Measurements from ENCODE around the gene ATXN1.

Gene ATXN1

DNA sequence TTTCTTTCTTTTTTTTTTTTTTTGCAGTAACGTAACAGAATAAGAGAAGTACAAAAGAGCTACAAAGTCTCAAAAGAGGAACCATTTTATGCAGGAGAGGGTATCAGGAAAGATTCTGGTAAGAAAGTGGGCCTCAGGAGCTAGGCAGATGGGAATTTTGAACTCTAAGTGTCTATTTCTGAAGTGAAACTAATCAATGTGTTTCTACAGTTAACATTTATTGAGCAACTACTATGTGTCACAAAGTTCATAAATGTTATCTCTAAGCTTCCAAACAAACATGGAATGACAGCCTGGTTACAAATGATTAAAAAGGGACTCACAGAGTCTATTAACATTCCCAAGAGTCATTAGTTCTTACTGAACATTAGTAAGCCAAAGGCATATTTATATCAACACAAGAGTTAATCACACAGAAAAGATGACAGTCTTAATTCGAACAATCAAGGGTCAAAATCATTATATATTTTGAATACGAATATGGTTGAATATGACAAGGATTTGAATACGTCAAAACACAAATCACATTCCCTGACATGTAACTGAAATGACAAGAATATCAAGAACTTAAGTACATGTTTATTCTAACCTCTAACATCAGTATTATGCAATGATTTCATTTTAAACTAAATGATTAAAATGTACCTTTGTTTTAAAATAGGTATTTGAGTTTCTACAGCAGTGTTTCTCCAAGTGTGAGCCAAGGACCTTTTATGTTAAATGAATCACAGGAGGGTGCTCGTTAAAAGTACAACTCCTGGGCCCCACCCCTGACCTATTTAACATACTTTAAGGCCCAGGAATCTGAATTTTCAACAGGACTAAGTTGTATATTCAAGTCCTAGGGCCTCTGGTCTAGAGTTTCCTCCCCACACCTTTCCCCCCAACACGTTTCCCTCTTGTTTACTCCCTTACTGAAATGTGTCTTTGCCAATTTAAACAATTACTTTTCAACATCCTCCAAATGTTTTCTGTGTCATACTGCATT lies 89.7 kb downstream of the ATXN1 start:
- Histone ChIP-seq H4K8ac (ENCODE audit: low read depth, low read length) (no peak overlapping the region), H2AK5ac (ENCODE audit: low read length) (no peak overlapping the region), H3K4me3 (ENCODE audit: low read length) (no peak overlapping the region), H3K4me1 (ENCODE audit: control insufficient read depth, low read depth, low read length) (peaks cover 2% of the 10 kb centered on the region), H3K27me3 (ENCODE audit: insufficient read depth, low read length, poor library complexity) (no peaks in the 10 kb centered on the region), H3K79me2 (ENCODE audit: control insufficient read depth, insufficient read depth, low read length) (no peaks in the 10 kb centered on the region), H3K79me1 (ENCODE audit: low read length) (no peaks in the 10 kb centered on the region), H3K4ac (ENCODE audit: low read depth, low read length) (no peak overlapping the region), H3K18ac (ENCODE audit: low read length) (no peak overlapping the region), H3K9ac (ENCODE audit: low read length) (no peak overlapping the region), H4K5ac (ENCODE audit: low read length) (no peak overlapping the region), H3K4me2 (ENCODE audit: low read length) (no peak overlapping the region), H3K27ac (ENCODE audit: low read depth, low read length) (no peak overlapping the region), H2BK5ac (ENCODE audit: low read length) (no peak overlapping the region), H3K36me3 (ENCODE audit: control insufficient read depth, insufficient read depth, low read length) (no peaks in the 10 kb centered on the region), H3K56ac (ENCODE audit: low read length) (no peak overlapping the region), H3K23ac (ENCODE audit: low read length) (no peak overlapping the region), H2BK120ac (ENCODE audit: low read depth, low read length) (no peak overlapping the region), H2BK15ac (replicated peaks; ENCODE audit: low read depth) (no peak overlapping the region)
- WGBS (ENCODE audit: extremely low coverage, insufficient coverage, low lambda C conversion rate): no CpG with 5 or more reads among the region's 6 CpGs
- peak; percentile 28 for DNase-seq

DNA sequence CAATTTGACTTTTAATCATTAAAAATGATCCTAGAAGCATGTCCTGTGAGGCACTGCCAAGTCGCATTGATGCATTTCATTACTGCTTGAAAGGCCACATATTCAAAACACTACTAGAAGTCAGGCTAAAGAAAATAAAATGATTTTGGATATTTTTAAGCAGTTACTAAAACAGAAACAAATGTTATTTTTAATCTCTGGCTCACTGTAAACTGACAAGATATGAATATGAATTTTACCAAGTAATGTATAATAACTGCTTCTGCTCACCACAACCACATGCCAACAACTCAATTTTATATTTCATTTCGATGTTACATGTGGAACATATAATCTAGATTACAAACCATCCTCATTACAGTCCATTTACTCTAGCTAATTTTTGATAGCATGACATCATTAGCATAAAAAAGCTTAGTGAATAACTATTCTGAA lies 90.6 kb downstream of the ATXN1 start:
- 100% methylated on average over 1 of the region's 2 CpGs for WGBS (ENCODE audit: extremely low coverage, insufficient coverage, low lambda C conversion rate)
- H3K27me3 ChIP-seq (ENCODE audit: insufficient read depth, low read length, poor library complexity): no peaks in the 10 kb centered on the region
- H3K23ac ChIP-seq (ENCODE audit: low read length): no peak overlapping the region
- H3K4me3 ChIP-seq (ENCODE audit: low read length): no peak overlapping the region
- H4K5ac ChIP-seq (ENCODE audit: low read length): no peak overlapping the region
- no peak overlapping the region for H3K4ac ChIP-seq (ENCODE audit: low read depth, low read length)
- H3K27ac ChIP-seq (ENCODE audit: low read depth, low read length): no peak overlapping the region
- H3K36me3 ChIP-seq (ENCODE audit: control insufficient read depth, insufficient read depth, low read length): no peaks in the 10 kb centered on the region
- no peak overlapping the region for H2BK15ac ChIP-seq (replicated peaks; ENCODE audit: low read depth)
- H3K56ac ChIP-seq (ENCODE audit: low read length): no peak overlapping the region
- H3K4me2 ChIP-seq (ENCODE audit: low read length): no peak overlapping the region
- H3K79me2 ChIP-seq (ENCODE audit: control insufficient read depth, insufficient read depth, low read length): no peaks in the 10 kb centered on the region
- no peaks in the 10 kb centered on the region for H3K79me1 ChIP-seq (ENCODE audit: low read length)
- DNase-seq: no peak
- H2BK120ac ChIP-seq (ENCODE audit: low read depth, low read length): no peak overlapping the region
- H3K9ac ChIP-seq (ENCODE audit: low read length): no peak overlapping the region
- no peak overlapping the region for H2AK5ac ChIP-seq (ENCODE audit: low read length)
- no peak overlapping the region for H3K18ac ChIP-seq (ENCODE audit: low read length)
- no peak overlapping the region for H4K8ac ChIP-seq (ENCODE audit: low read depth, low read length)
- peaks cover 2% of the 10 kb centered on the region for H3K4me1 ChIP-seq (ENCODE audit: control insufficient read depth, low read depth, low read length)
- no peak overlapping the region for H2BK5ac ChIP-seq (ENCODE audit: low read length)

DNA sequence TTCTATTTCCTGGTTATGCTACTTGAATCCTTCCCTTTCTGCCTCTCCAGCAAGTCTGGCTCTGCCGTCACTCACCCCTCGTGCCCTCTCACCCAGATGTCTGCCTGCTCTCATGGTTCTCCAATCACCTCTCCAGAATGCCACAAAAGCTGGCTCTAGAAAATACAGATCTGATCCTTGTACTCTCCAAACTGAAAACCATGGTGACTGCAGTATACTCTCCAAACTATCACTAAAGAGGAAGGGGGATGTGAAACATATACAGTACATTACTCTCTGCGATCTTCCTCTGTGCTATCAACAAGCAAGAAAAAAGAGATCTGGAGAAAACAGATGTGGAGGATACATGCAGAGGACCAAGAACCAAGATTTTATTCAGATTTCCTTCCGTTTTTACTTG lies 91.1 kb downstream of the ATXN1 start:
- Histone ChIP-seq H3K18ac (ENCODE audit: low read length) (no peak overlapping the region), H4K8ac (ENCODE audit: low read depth, low read length) (no peak overlapping the region), H3K4me2 (ENCODE audit: low read length) (no peak overlapping the region), H2AK5ac (ENCODE audit: low read length) (no peak overlapping the region), H3K79me2 (ENCODE audit: control insufficient read depth, insufficient read depth, low read length) (no peaks in the 10 kb centered on the region), H4K5ac (ENCODE audit: low read length) (no peak overlapping the region), H2BK5ac (ENCODE audit: low read length) (no peak overlapping the region), H3K36me3 (ENCODE audit: control insufficient read depth, insufficient read depth, low read length) (no peaks in the 10 kb centered on the region), H3K4me1 (ENCODE audit: control insufficient read depth, low read depth, low read length) (peaks cover 2% of the 10 kb centered on the region), H3K4me3 (ENCODE audit: low read length) (no peak overlapping the region), H2BK120ac (ENCODE audit: low read depth, low read length) (no peak overlapping the region), H3K56ac (ENCODE audit: low read length) (no peak overlapping the region), H3K9ac (ENCODE audit: low read length) (no peak overlapping the region), H3K27me3 (ENCODE audit: insufficient read depth, low read length, poor library complexity) (no peaks in the 10 kb centered on the region), H3K4ac (ENCODE audit: low read depth, low read length) (no peak overlapping the region), H2BK15ac (replicated peaks; ENCODE audit: low read depth) (no peak overlapping the region), H3K27ac (ENCODE audit: low read depth, low read length) (no peak overlapping the region), H3K23ac (ENCODE audit: low read length) (no peak overlapping the region), H3K79me1 (ENCODE audit: low read length) (no peaks in the 10 kb centered on the region)
- DNase-seq: no peak
- no CpG with 5 or more reads among the region's 4 CpGs for WGBS (ENCODE audit: extremely low coverage, insufficient coverage, low lambda C conversion rate)

DNA sequence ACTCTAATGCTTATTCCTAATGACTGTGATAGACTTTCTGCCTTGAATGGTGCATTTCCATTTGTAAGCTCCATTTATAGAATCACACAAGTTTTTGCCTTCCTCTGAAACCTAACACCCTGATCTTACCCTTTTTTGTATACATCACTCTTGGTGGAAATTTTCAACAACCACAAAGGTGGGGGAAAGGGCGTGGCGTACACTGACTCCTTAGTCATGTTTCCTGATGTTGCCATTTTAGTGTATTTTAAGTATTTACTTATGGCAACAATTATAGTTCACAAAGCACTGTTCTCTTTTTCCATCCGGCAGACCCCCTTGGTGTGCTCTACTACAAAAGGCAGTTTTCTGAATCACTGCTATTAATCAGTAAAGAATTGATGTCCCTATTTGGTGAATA lies 92.0 kb downstream of the ATXN1 start:
- Histone ChIP-seq H3K4me3 (ENCODE audit: low read length) (no peak overlapping the region), H3K9ac (ENCODE audit: low read length) (no peak overlapping the region), H4K8ac (ENCODE audit: low read depth, low read length) (no peak overlapping the region), H3K4me2 (ENCODE audit: low read length) (no peak overlapping the region), H3K4ac (ENCODE audit: low read depth, low read length) (no peak overlapping the region), H2BK15ac (replicated peaks; ENCODE audit: low read depth) (no peak overlapping the region), H3K18ac (ENCODE audit: low read length) (no peak overlapping the region), H3K4me1 (ENCODE audit: control insufficient read depth, low read depth, low read length) (peaks cover 2% of the 10 kb centered on the region), H2AK5ac (ENCODE audit: low read length) (no peak overlapping the region), H3K79me2 (ENCODE audit: control insufficient read depth, insufficient read depth, low read length) (no peaks in the 10 kb centered on the region), H3K56ac (ENCODE audit: low read length) (no peak overlapping the region), H3K27ac (ENCODE audit: low read depth, low read length) (no peak overlapping the region), H2BK5ac (ENCODE audit: low read length) (no peak overlapping the region), H4K5ac (ENCODE audit: low read length) (no peak overlapping the region), H3K79me1 (ENCODE audit: low read length) (no peaks in the 10 kb centered on the region), H3K36me3 (ENCODE audit: control insufficient read depth, insufficient read depth, low read length) (no peaks in the 10 kb centered on the region), H3K23ac (ENCODE audit: low read length) (no peak overlapping the region), H2BK120ac (ENCODE audit: low read depth, low read length) (no peak overlapping the region), H3K27me3 (ENCODE audit: insufficient read depth, low read length, poor library complexity) (no peaks in the 10 kb centered on the region)
- WGBS (ENCODE audit: extremely low coverage, insufficient coverage, low lambda C conversion rate): no CpG with 5 or more reads among the region's 3 CpGs
- no peak for DNase-seq

DNA sequence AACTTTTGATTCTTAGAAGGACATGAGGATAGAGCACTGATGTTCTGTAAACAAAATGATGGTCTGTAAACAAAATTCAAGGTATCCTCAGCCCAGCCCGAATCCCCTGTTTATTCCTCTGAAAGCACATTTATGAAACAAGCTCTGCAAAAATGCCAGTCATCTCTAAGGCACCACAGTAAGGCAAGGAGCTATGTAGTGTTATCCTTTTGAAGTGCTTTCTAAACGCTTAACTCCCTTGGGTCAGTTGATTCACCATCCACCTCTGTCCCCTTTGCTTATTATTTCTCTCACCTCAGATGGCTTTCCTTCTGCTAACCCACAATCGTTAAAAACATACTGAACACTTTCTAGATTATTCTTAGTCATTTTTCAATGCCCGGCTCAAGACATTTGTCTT lies 93.8 kb downstream of the ATXN1 start:
- H4K8ac ChIP-seq (ENCODE audit: low read depth, low read length): no peak overlapping the region
- no peak overlapping the region for H3K18ac ChIP-seq (ENCODE audit: low read length)
- no peak overlapping the region for H3K4me2 ChIP-seq (ENCODE audit: low read length)
- no peaks in the 10 kb centered on the region for H3K36me3 ChIP-seq (ENCODE audit: control insufficient read depth, insufficient read depth, low read length)
- no peak overlapping the region for H3K9ac ChIP-seq (ENCODE audit: low read length)
- no peak overlapping the region for H2AK5ac ChIP-seq (ENCODE audit: low read length)
- H2BK120ac ChIP-seq (ENCODE audit: low read depth, low read length): no peak overlapping the region
- no peak overlapping the region for H3K23ac ChIP-seq (ENCODE audit: low read length)
- no peak overlapping the region for H2BK15ac ChIP-seq (replicated peaks; ENCODE audit: low read depth)
- H3K4ac ChIP-seq (ENCODE audit: low read depth, low read length): no peak overlapping the region
- no peak overlapping the region for H3K56ac ChIP-seq (ENCODE audit: low read length)
- H2BK5ac ChIP-seq (ENCODE audit: low read length): no peak overlapping the region
- no peak overlapping the region for H4K5ac ChIP-seq (ENCODE audit: low read length)
- H3K4me3 ChIP-seq (ENCODE audit: low read length): no peak overlapping the region
- no peak overlapping the region for H3K27ac ChIP-seq (ENCODE audit: low read depth, low read length)
- no CpG with 5 or more reads among the region's 4 CpGs for WGBS (ENCODE audit: extremely low coverage, insufficient coverage, low lambda C conversion rate)
- DNase-seq: no peak
- H3K79me2 ChIP-seq (ENCODE audit: control insufficient read depth, insufficient read depth, low read length): no peaks in the 10 kb centered on the region
- H3K4me1 ChIP-seq (ENCODE audit: control insufficient read depth, low read depth, low read length): peaks cover 2% of the 10 kb centered on the region
- H3K79me1 ChIP-seq (ENCODE audit: low read length): no peaks in the 10 kb centered on the region
- no peaks in the 10 kb centered on the region for H3K27me3 ChIP-seq (ENCODE audit: insufficient read depth, low read length, poor library complexity)
